CD4-positive, CD25-positive, alpha-beta regulatory T cell (primary cell): ENCODE data around the gene ARID3C. TPM values are rescaled to one million over a fixed set of nuclear protein-coding genes. Genes with fewer than 3 reads are reported as not detected.

Experiments used
- polyA plus RNA-seq, 4 donors: library from polyadenylated mRNA; unstranded; fragments of 300-500 nt; fragmentation: Illumina TruSeq; gene quantifications; one replicate each; pipeline ENCODE4 v1.2.3, GENCODE V29; 2021
- total RNA-seq: library from RNA; stranded (reverse); gene quantifications from one replicate; pipeline ENCODE4 v1.2.3, GENCODE V29; 2022

Gene ARID3C
- total and polyA plus RNA-seq, 5 donors from 2014 or later = not detected

Other genes starting within 250 kb of the ARID3C start
- gene FAM219A, start 170.5 kb downstream of the ARID3C start, total RNA-seq = 16.9 TPM
- 1 to 10 TPM in 2 of 4 donors, under 1 TPM in 2; 0.70 to 1.3 (median 0.97) TPM for gene FAM219A, start 170.5 kb downstream of the ARID3C start, polyA plus RNA-seq
- not detected for gene DNAI1, start 170.3 kb downstream of the ARID3C start, total RNA-seq
- not detected for gene DNAI1, start 170.3 kb downstream of the ARID3C start, polyA plus RNA-seq
- gene ENHO, start 106.1 kb downstream of the ARID3C start, total RNA-seq = 0.37 TPM
- gene ENHO, start 106.1 kb downstream of the ARID3C start, polyA plus RNA-seq = under 1 TPM in 1 of 4 donors, not detected in 3; 0.16 TPM
- gene CNTFR, start 39.3 kb downstream of the ARID3C start, total RNA-seq = not detected
- not detected for gene CNTFR, start 39.3 kb downstream of the ARID3C start, polyA plus RNA-seq
- gene RPP25L, start 17.0 kb downstream of the ARID3C start, total RNA-seq = 6.7 TPM
- 10 to 100 TPM; 63.4 to 80.0 (median 68.5) TPM for gene RPP25L, start 17.0 kb downstream of the ARID3C start, polyA plus RNA-seq
- gene DCTN3, start 8.6 kb downstream of the ARID3C start, total RNA-seq = 80.4 TPM
- gene DCTN3, start 8.6 kb downstream of the ARID3C start, polyA plus RNA-seq = 100 to 1,000 TPM; 152 to 202 (median 171) TPM
- 34.1 TPM for gene SIGMAR1, start 8.7 kb upstream of the ARID3C start, total RNA-seq
- gene SIGMAR1, start 8.7 kb upstream of the ARID3C start, polyA plus RNA-seq = 100 to 1,000 TPM; 107 to 130 (median 119) TPM
- gene GALT, start 17.6 kb upstream of the ARID3C start, total RNA-seq = 222 TPM
- gene GALT, start 17.6 kb upstream of the ARID3C start, polyA plus RNA-seq = 10 to 100 TPM; 56.1 to 67.0 (median 60.1) TPM
- gene IL11RA, start 23.1 kb upstream of the ARID3C start, total RNA-seq = 228 TPM
- gene IL11RA, start 23.1 kb upstream of the ARID3C start, polyA plus RNA-seq = 10 to 100 TPM in 2 of 4 donors, 1 to 10 TPM in 2; 7.3 to 12.3 (median 9.6) TPM
- not detected for gene CCL27, start 33.6 kb upstream of the ARID3C start, total RNA-seq
- under 1 TPM in 1 of 4 donors, not detected in 3; 0.28 TPM for gene CCL27, start 33.6 kb upstream of the ARID3C start, polyA plus RNA-seq
- not detected for gene CCL19, start 62.2 kb upstream of the ARID3C start, total RNA-seq
- not detected for gene CCL19, start 62.2 kb upstream of the ARID3C start, polyA plus RNA-seq
- gene CCL21, start 81.1 kb upstream of the ARID3C start, total RNA-seq = not detected
- not detected for gene CCL21, start 81.1 kb upstream of the ARID3C start, polyA plus RNA-seq